DND-41 (cell line): ENCODE data around the gene TNS3.

Experiments
- ATAC-seq: fragments of 200-7000 bp; cut with Tn5 transposase; 3 replicates; pipeline ENCODE4 v1.9.1; 2021; ENCODE audit warnings: low read depth; ENCODE audit not compliant: insufficient read depth
- DNase-seq: peaks from one replicate; pipeline ENCODE4 v3.0.0-alpha.2; 2020
- H2AFZ ChIP-seq: 2 replicates; pipeline ENCODE4 v1.6.0; 2012; ENCODE audit warnings: low read depth, low read length
- H3K27ac ChIP-seq: 2 replicates; pipeline ENCODE4 v1.5.1; 2012; ENCODE audit warnings: low read length, inconsistent platforms
- H3K27me3 ChIP-seq: fragments of 200-600 bp; sonication (generic); 2 replicates; pipeline ENCODE4 v1.6.0; 2012; ENCODE audit warnings: low read length, mild to moderate bottlenecking, inconsistent platforms; ENCODE audit not compliant: insufficient read depth, poor library complexity
- H3K36me3 ChIP-seq: 2 replicates; pipeline ENCODE4 v1.5.1; 2012; ENCODE audit warnings: low read length, inconsistent platforms; ENCODE audit not compliant: insufficient read depth
- H3K4me1 ChIP-seq: 2 replicates; pipeline ENCODE4 v1.5.1; 2012; ENCODE audit warnings: mild to moderate bottlenecking, low read length; ENCODE audit not compliant: insufficient read depth
- H3K4me2 ChIP-seq: 2 replicates; pipeline ENCODE4 v1.6.0; 2012; ENCODE audit warnings: mild to moderate bottlenecking, moderate library complexity, low read length, inconsistent platforms; ENCODE audit not compliant: insufficient read depth
- H3K4me3 ChIP-seq, 2 experiments: fragments of 200-600 bp in 1 of 2; shearing (Covaris generic) in 1 of 2; 2 replicates each; pipeline ENCODE4 v1.5.1; 2012 to 2016; ENCODE audit warnings: inconsistent platforms in 2 of 2, low read length in 2 of 2, mild to moderate bottlenecking in 2 of 2, low read depth in 1 of 2, moderate library complexity in 1 of 2
- H3K79me2 ChIP-seq: 2 replicates; pipeline ENCODE4 v1.6.0; 2012; ENCODE audit warnings: low read length, inconsistent platforms; ENCODE audit not compliant: insufficient read depth
- H3K9ac ChIP-seq: 2 replicates; pipeline ENCODE4 v1.6.0; 2012; ENCODE audit warnings: low read depth, mild to moderate bottlenecking, inconsistent platforms, low read length, moderate library complexity
- H3K9me3 ChIP-seq: 2 replicates; pipeline ENCODE4 v1.5.1; 2012; ENCODE audit warnings: low read length, moderate library complexity, mild to moderate bottlenecking, inconsistent platforms; ENCODE audit not compliant: insufficient read depth, severe bottlenecking
- H4K20me1 ChIP-seq: 2 replicates; pipeline ENCODE4 v1.6.0; 2012; ENCODE audit warnings: low read length; ENCODE audit not compliant: insufficient read depth
- CTCF ChIP-seq: IDR thresholded peaks from 2 replicates; pipeline ENCODE4 v1.5.1; 2012; ENCODE audit warnings: borderline replicate concordance, low read length, moderate library complexity, mild to moderate bottlenecking; ENCODE audit not compliant: poor library complexity, severe bottlenecking; ENCODE audit errors: extremely low read depth
- EZH2 ChIP-seq: IDR thresholded peaks from 3 replicates; pipeline ENCODE4 v1.6.1; 2012; ENCODE audit warnings: borderline replicate concordance, low read depth, mild to moderate bottlenecking, moderate library complexity, low read length, inconsistent platforms; ENCODE audit not compliant: severe bottlenecking

Gene TNS3

GRCh38 chr7:47340517-47340916, 241.4 kb downstream of the TNS3 start:
- TF ChIP-seq EZH2 (no peak), CTCF (no peak)
- no peak overlapping the region for H2AFZ ChIP-seq
- H3K27me3 ChIP-seq = peaks cover 3% of the 10 kb centered on the region
- no peaks in the 10 kb centered on the region for H3K79me2 ChIP-seq
- H3K9ac ChIP-seq = no peak overlapping the region
- no peaks in the 10 kb centered on the region for H3K9me3 ChIP-seq
- no peak overlapping the region for H3K27ac ChIP-seq
- no peak overlapping the region for H3K4me2 ChIP-seq
- ATAC-seq (no peak), DNase-seq (no peak)
- no peaks in the 10 kb centered on the region for H3K4me1 ChIP-seq
- H4K20me1 ChIP-seq = no peaks in the 10 kb centered on the region
- H3K4me3 ChIP-seq = no peak overlapping the region
- no peaks in the 10 kb centered on the region for H3K36me3 ChIP-seq

- DNase-seq = no peak
- no peak overlapping the region for H3K27ac ChIP-seq
- H3K4me2 ChIP-seq = no peak overlapping the region
- H4K20me1 ChIP-seq = no peaks in the 10 kb centered on the region
- H3K9ac ChIP-seq = no peak overlapping the region
- ATAC-seq = no peak
- no peaks in the 10 kb centered on the region for H3K4me1 ChIP-seq
- H3K36me3 ChIP-seq = no peaks in the 10 kb centered on the region
- peaks cover 3% of the 10 kb centered on the region for H3K27me3 ChIP-seq
- no peaks in the 10 kb centered on the region for H3K9me3 ChIP-seq
- no peak overlapping the region for H3K4me3 ChIP-seq
- no peak overlapping the region for H2AFZ ChIP-seq
- H3K79me2 ChIP-seq = no peaks in the 10 kb centered on the region
- TF ChIP-seq CTCF (no peak), EZH2 (no peak)
Measured at GRCh38 chr7:47338026-47338425, 243.9 kb downstream of the TNS3 start.

- Histone ChIP-seq H2AFZ (no peak overlapping the region), H3K4me2 (no peak overlapping the region), H3K27me3 (peaks cover 3% of the 10 kb centered on the region), H3K4me1 (no peaks in the 10 kb centered on the region), H3K9me3 (no peaks in the 10 kb centered on the region), H3K36me3 (no peaks in the 10 kb centered on the region), H3K27ac (no peak overlapping the region), H4K20me1 (no peaks in the 10 kb centered on the region), H3K9ac (no peak overlapping the region), H3K4me3 (no peak overlapping the region), H3K79me2 (no peaks in the 10 kb centered on the region)
- ATAC-seq = no peak
- TF ChIP-seq CTCF (no peak), EZH2 (no peak)
- DNase-seq = no peak
Measured at GRCh38 chr7:47337531-47337930, 244.4 kb downstream of the TNS3 start.
